Spleen (tissue), 11 donors: ENCODE results near the gene FBXO15. TPM values are rescaled to one million over a fixed set of nuclear protein-coding genes. Genes with fewer than 3 reads are reported as not detected.

Experiments
- DNase-seq: peaks from one replicate; pipeline ENCODE4 v3.0.0-alpha.2; 2020
- H3K27ac ChIP-seq, 8 donors: fragments of 200-600 bp; sonication (generic) in 7 of 8; 1 replicate in 4 of 8; 2 replicates in 4 of 8; pipeline versions ENCODE4 v1.5.0 to v1.8.0; 2016 to 2021; ENCODE audit warnings: inconsistent platforms in 4 of 8, mild to moderate bottlenecking in 4 of 8, moderate library complexity in 1 of 8
- H3K27me3 ChIP-seq, 7 donors: fragments of 200-600 bp; sonication (generic) in 6 of 7; replicated peaks in 1 of 7; 1 replicate in 4 of 7; 2 replicates in 3 of 7; pipeline versions ENCODE4 v1.5.0 to v1.8.0; 2016 to 2021; ENCODE audit warnings: inconsistent platforms in 3 of 7, mild to moderate bottlenecking in 1 of 7
- H3K36me3 ChIP-seq, 6 donors: fragments of 200-600 bp; sonication (generic) in 5 of 6; 1 replicate in 4 of 6; 2 replicates in 2 of 6; pipeline versions ENCODE4 v1.5.0 to v1.8.0; 2016 to 2021; ENCODE audit warnings: inconsistent platforms in 2 of 6
- H3K4me1 ChIP-seq, 6 donors: fragments of 200-600 bp; sonication (generic) in 5 of 6; 1 replicate in 3 of 6; 2 replicates in 3 of 6; pipeline versions ENCODE4 v1.5.0 to v1.8.0; 2016 to 2021; ENCODE audit warnings: inconsistent platforms in 3 of 6
- H3K4me3 ChIP-seq, 8 donors: fragments of 200-600 bp; sonication (generic) in 7 of 8; 1 replicate in 4 of 8; 2 replicates in 4 of 8; pipeline versions ENCODE4 v1.5.0 to v1.8.0; 2016 to 2021; ENCODE audit warnings: inconsistent platforms in 4 of 8, mild to moderate bottlenecking in 4 of 8, moderate library complexity in 2 of 8
- H3K9me3 ChIP-seq, 8 donors: fragments of 200-600 bp; sonication (generic) in 7 of 8; 1 replicate in 4 of 8; 2 replicates in 4 of 8; pipeline versions ENCODE4 v1.5.0 to v1.8.0; 2016 to 2021; ENCODE audit warnings: inconsistent platforms in 4 of 8
- POLR2A ChIP-seq, 3 donors: fragments of 450-650 bp; IDR thresholded peaks; one replicate each; pipeline ENCODE4 v1.5.1; 2017; ENCODE audit warnings: antibody characterized with exemption in 3 of 3, mild to moderate bottlenecking in 1 of 3
- POLR2AphosphoS5 ChIP-seq, 3 donors: sonication (generic); formaldehyde crosslinking; IDR thresholded peaks; one replicate each; pipeline ENCODE4 v1.5.1; 2017; ENCODE audit warnings: antibody characterized with exemption in 3 of 3
- WGBS, 5 donors: extraction: QIAGEN DNeasy Blood & Tissue Kit in 3 of 5; methylation state at CpG; one replicate each; pipeline versions ENCODE4 v1.1.5 to v1.1.7; 2013 to 2018; 5-methylcytosine and 5-hydroxymethylcytosine counted together
- intact Hi-C: fragments of 100-400 bp; cut with DNase I; formaldehyde crosslinking; loops from one replicate; pipeline ENCODE4 v1.15.0; 2023; ENCODE audit warnings: low total_unique reads
- polyA plus RNA-seq, 3 donors: library from polyadenylated mRNA; stranded (reverse); fragments of 200-250 nt; gene quantifications; one replicate each; pipeline ENCODE4 v1.2.1, GENCODE V29; 2013
- total RNA-seq, 7 donors: library from RNA; depleted of rRNA in 3 of 7; stranded (reverse); fragments of >200 nt in 3 of 7; fragmentation: NEBNext Ultra II Directional in 4 of 7; extraction: Animal tissue kit (Norgen Biotek cat#: 25700) in 4 of 7; gene quantifications; one replicate each; pipeline versions ENCODE4 v1.1.0 to v1.2.1, GENCODE V29; 2016 to 2021
- TF ChIP-seq, protein P1 (sequence below), 11 experiments: fragments of 200-600 bp in 7 of 11; fragments of 450-650 bp in 4 of 11; sonication (generic) in 4 of 11; IDR thresholded peaks in 8 of 11; conservative IDR thresholded peaks in 3 of 11; 1 replicate in 7 of 11; 2 replicates in 4 of 11; pipeline versions ENCODE4 v1.4.0 to v1.8.0; 2016 to 2021; ENCODE audit warnings: antibody characterized with exemption in 11 of 11, inconsistent platforms in 4 of 11, mild to moderate bottlenecking in 1 of 11
- donor health status: healthy with polysubstance abuse.
- donor health status: DM: no; HTN: no; CAD: no; lungs with moderate emphysema.
- donor health status: DM: no; HTN: no; CAD: no.
- donor health status: Bipolar disorder and iron deficiency.
- donor health status: healthy.
- donor health status: DM: no; HTN: no; CAD: no.
- donor health status: DM: yes; HTN: yes; CAD: no.

The FBXO15 gene
- total and polyA plus RNA-seq, 10 donors: 0.28 to 3.5 (median 1.1) TPM

DNA sequence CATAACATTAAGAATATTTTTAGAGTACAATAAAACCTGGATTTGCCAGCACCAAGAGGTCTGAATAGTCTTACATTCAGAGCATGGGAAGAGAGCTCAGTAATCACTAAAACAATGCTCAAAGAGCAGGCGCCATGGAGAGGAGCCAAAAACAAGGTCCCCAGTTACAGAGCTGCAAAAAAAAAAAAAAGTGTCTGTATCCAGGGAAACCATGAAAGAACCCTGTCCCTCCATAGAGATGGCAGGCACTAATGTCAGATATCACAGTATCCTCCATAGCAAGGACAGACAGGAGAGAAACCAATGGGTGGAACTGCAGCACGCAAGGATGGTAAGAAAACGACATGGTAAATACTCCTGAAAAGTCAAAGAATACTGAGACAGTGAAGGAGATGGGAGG lies 19.5 kb downstream of the FBXO15 start:
- H3K4me1 ChIP-seq: no peaks in the 10 kb centered on the region
- H3K27me3 ChIP-seq: no peaks in the 10 kb centered on the region
- H3K36me3 ChIP-seq: no peaks in the 10 kb centered on the region
- intact Hi-C loops: no loop called here
- TF ChIP-seq, protein P1, sequence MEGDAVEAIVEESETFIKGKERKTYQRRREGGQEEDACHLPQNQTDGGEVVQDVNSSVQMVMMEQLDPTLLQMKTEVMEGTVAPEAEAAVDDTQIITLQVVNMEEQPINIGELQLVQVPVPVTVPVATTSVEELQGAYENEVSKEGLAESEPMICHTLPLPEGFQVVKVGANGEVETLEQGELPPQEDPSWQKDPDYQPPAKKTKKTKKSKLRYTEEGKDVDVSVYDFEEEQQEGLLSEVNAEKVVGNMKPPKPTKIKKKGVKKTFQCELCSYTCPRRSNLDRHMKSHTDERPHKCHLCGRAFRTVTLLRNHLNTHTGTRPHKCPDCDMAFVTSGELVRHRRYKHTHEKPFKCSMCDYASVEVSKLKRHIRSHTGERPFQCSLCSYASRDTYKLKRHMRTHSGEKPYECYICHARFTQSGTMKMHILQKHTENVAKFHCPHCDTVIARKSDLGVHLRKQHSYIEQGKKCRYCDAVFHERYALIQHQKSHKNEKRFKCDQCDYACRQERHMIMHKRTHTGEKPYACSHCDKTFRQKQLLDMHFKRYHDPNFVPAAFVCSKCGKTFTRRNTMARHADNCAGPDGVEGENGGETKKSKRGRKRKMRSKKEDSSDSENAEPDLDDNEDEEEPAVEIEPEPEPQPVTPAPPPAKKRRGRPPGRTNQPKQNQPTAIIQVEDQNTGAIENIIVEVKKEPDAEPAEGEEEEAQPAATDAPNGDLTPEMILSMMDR (IDR thresholded peaks at IDR 0.05 in 8 of 11, conservative IDR thresholded peaks at IDR 0.05 in 3 of 11): no peak
- TF ChIP-seq POLR2A (IDR thresholded peaks at IDR 0.05) (no peak), POLR2AphosphoS5 (IDR thresholded peaks at IDR 0.05) (no peak)
- no peak for DNase-seq
- H3K27ac ChIP-seq: no peak overlapping the region
- H3K4me3 ChIP-seq: no peak overlapping the region
- WGBS, 5 donors: 79 to 96% (median 90%) methylated on average over 3 of the region's 3 CpGs
- no peaks in the 10 kb centered on the region for H3K9me3 ChIP-seq

DNA sequence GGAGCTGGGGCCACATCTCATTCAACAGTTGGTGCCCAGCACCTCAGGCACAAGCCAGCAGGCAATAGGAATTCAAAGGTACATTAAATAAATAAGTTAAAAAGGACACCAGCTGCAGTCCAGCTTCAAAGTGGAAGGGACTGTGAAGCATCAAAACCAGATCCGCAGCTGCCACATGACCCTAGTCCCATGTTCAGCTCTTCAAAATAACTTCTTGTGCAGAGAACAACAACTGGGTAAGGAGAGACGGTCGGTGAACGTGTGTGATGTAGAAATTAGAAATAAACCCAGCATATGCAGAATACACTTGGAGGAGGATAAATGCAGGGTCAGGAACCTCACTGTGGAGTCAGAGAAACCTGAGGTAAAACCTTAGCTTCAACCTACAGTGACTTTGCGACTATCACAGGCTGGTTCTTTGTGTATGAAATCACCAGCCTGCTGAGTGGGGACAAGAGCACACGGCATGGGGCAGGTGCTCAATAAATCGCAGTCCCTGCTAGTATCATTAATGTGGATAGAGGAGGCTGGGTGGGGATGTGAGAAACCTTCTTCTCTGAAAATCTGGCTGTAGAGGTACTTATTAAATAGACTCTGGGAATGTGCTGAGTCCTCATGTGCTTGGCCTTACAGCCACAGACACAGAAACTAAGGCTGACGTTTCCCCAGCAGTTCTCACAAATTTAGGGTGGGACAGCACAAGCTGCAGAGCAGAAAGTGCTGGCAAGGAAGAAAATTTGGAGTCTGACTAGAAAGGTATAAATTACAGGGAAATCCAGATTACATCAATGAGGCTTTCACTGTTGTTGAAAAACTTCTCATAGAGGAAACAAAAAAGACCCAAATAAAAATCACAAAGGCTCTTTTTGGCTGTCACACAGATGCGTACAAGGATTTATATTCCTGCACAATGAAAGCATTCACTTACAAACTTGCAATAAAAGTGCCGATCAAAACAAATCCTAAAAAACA lies 20.7 kb downstream of the FBXO15 start:
- no peak overlapping the region for H3K27ac ChIP-seq
- no peaks in the 10 kb centered on the region for H3K36me3 ChIP-seq
- intact Hi-C loops: no loop called here
- WGBS, 5 donors: 79 to 83% (median 81%) methylated on average over 10 of the region's 10 CpGs
- no peak overlapping the region for H3K4me3 ChIP-seq
- DNase-seq: no peak
- no peaks in the 10 kb centered on the region for H3K9me3 ChIP-seq
- no peaks in the 10 kb centered on the region for H3K4me1 ChIP-seq
- no peaks in the 10 kb centered on the region for H3K27me3 ChIP-seq
- no peak for TF ChIP-seq POLR2A (IDR thresholded peaks at IDR 0.05)
- no peak for TF ChIP-seq POLR2AphosphoS5 (IDR thresholded peaks at IDR 0.05)
- TF ChIP-seq, protein P1 (IDR thresholded peaks at IDR 0.05 in 8 of 11, conservative IDR thresholded peaks at IDR 0.05 in 3 of 11): no peak

DNA sequence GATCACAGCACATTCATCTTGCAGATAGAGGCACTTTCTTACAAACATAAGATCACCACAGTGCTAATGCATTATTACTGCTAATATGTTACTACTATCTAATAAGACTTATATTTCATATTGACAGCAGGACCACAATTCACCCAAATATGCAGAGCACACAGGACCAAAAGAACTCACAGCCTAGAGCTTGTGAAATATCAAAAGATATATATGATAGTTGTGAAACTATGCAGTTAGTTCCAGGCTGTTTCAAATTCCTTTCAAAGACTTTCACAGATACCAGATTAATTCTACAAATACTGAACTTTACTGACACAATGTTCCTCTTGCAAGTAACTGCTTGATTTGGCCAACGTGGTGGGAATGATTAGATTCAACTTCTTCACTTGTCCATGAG lies 23.0 kb downstream of the FBXO15 start:
- no peak overlapping the region for H3K27ac ChIP-seq
- H3K9me3 ChIP-seq: no peaks in the 10 kb centered on the region
- no peak for DNase-seq
- H3K27me3 ChIP-seq: no peaks in the 10 kb centered on the region
- H3K4me3 ChIP-seq: no peak overlapping the region
- no peaks in the 10 kb centered on the region for H3K4me1 ChIP-seq
- WGBS, 5 donors: 70 to 76% (median 75%) methylated on average over 1 of the region's 1 CpG
- no peaks in the 10 kb centered on the region for H3K36me3 ChIP-seq
- intact Hi-C loops: no loop called here
- TF ChIP-seq, protein P1 (IDR thresholded peaks at IDR 0.05 in 8 of 11, conservative IDR thresholded peaks at IDR 0.05 in 3 of 11): no peak
- no peak for TF ChIP-seq POLR2AphosphoS5 (IDR thresholded peaks at IDR 0.05)
- no peak for TF ChIP-seq POLR2A (IDR thresholded peaks at IDR 0.05)

DNA sequence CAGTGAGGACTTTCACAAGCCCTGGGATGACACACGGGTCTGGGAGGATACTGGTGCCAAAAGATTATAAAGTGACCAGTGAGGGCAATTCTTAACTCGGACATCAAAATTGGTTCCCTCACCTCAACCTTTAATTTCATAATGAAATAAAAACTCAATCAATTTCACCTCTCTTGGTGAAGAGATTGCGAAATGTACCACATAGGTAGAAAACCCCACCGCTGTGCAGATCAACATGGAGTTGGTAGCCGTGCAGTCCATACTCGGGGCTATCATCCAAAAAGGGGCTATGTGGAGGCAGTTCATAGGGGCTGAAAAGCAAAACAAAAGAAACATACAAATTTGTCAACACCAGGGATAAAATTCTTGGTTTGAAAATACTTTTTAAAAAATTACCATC lies 24.4 kb downstream of the FBXO15 start:
- H3K4me3 ChIP-seq: no peak overlapping the region
- TF ChIP-seq POLR2AphosphoS5 (IDR thresholded peaks at IDR 0.05) (no peak), POLR2A (IDR thresholded peaks at IDR 0.05) (no peak)
- TF ChIP-seq, protein P1 (IDR thresholded peaks at IDR 0.05 in 8 of 11, conservative IDR thresholded peaks at IDR 0.05 in 3 of 11): no peak
- H3K4me1 ChIP-seq: no peaks in the 10 kb centered on the region

More for the DNA sequence above, 24.4 kb downstream of the FBXO15 start:
- DNase-seq: no peak
- WGBS, 5 donors: 87 to 95% (median 93%) methylated on average over 6 of the region's 6 CpGs
- no peaks in the 10 kb centered on the region for H3K36me3 ChIP-seq
- H3K27ac ChIP-seq: no peak overlapping the region
- H3K27me3 ChIP-seq: no peaks in the 10 kb centered on the region
- intact Hi-C loops: no loop called here
- no peaks in the 10 kb centered on the region for H3K9me3 ChIP-seq
